IMR-90 (cell line): Measurements from ENCODE around the gene MOCOS. TPM values are rescaled to one million over a fixed set of nuclear protein-coding genes. Genes with fewer than 3 reads are reported as not detected.
"Not testable (repeated sequence)": the region's sequence is repeated elsewhere in the genome, so short reads cannot be mapped to it uniquely, and the experiment has no call there.

Experiments
- ATAC-seq: fragments of 200-7000 bp; cut with Tn5 transposase; 2 replicates; pipeline ENCODE4 v1.9.1; 2020; ENCODE audit warnings: low read depth, mild to moderate bottlenecking, moderate library complexity
- BruUV-seq: library from RNA; stranded (reverse); fragments of 400-500 nt; replicated peaks from 2 replicates; lab custom pipeline; 2021; lab: Mats Ljungman, UMichigan
- CTCF ChIA-PET: fragments of 300-600 bp; formaldehyde crosslinking; extraction: SDS; loops from one replicate; lab custom pipeline; 2021; ENCODE audit warnings: antibody characterized with exemption; lab: Yijun Ruan, JAX
- POLR2A ChIA-PET: fragments of 300-600 bp; sonication (Branson Sonifier 250); formaldehyde crosslinking; loops from one replicate; lab custom pipeline; 2022; ENCODE audit warnings: antibody characterized with exemption; ENCODE audit not compliant: unreplicated experiment; lab: Charles Lee
- DNase-seq: peaks from one replicate; pipeline ENCODE4 v3.0.0; 2013
- H2AFZ ChIP-seq: replicated peaks from 2 replicates; pipeline ENCODE3; 2013; ENCODE audit warnings: low read length, mild to moderate bottlenecking; ENCODE audit not compliant: poor library complexity
- H2AK5ac ChIP-seq: 2 replicates; pipeline ENCODE4 v1.6.1; 2013; ENCODE audit warnings: low read depth, low read length, inconsistent platforms
- H2AK9ac ChIP-seq: replicated peaks from 2 replicates; pipeline ENCODE3; 2013; ENCODE audit warnings: mild to moderate bottlenecking, low read depth, low read length, moderate library complexity; ENCODE audit not compliant: poor library complexity
- H2BK120ac ChIP-seq: 2 replicates; pipeline ENCODE4 v1.6.1; 2013; ENCODE audit warnings: low read depth, low read length, inconsistent platforms
- H2BK15ac ChIP-seq: 3 replicates; pipeline ENCODE4 v1.6.1; 2013; ENCODE audit warnings: low read depth, low read length, inconsistent platforms
- H2BK20ac ChIP-seq: 2 replicates; pipeline ENCODE4 v1.6.1; 2013; ENCODE audit warnings: low read depth, mild to moderate bottlenecking, inconsistent platforms, low read length, moderate library complexity
- H2BK5ac ChIP-seq: 2 replicates; pipeline ENCODE4 v1.6.1; 2013; ENCODE audit warnings: mild to moderate bottlenecking, low read depth, low read length, inconsistent platforms; ENCODE audit not compliant: poor library complexity, severe bottlenecking
- H3K14ac ChIP-seq: replicated peaks from 2 replicates; pipeline ENCODE4 v1.6.1; 2013; ENCODE audit warnings: low read depth, low read length, inconsistent platforms
- H3K18ac ChIP-seq: 2 replicates; pipeline ENCODE4 v1.6.1; 2013; ENCODE audit warnings: low read depth, low read length, control low read depth
- H3K23ac ChIP-seq: 2 replicates; pipeline ENCODE4 v1.6.1; 2013; ENCODE audit warnings: low read depth, low read length, inconsistent platforms
- H3K27ac ChIP-seq: 2 replicates; pipeline ENCODE4 v1.5.1; 2013; ENCODE audit warnings: mild to moderate bottlenecking, control low read depth, low read length; ENCODE audit not compliant: insufficient read depth
- H3K27me3 ChIP-seq: 2 replicates; pipeline ENCODE4 v1.6.1; 2013; ENCODE audit warnings: low read length; ENCODE audit not compliant: control insufficient read depth, insufficient read depth
- H3K36me3 ChIP-seq: 2 replicates; pipeline ENCODE4 v1.6.1; 2013; ENCODE audit warnings: low read length, mixed read lengths; ENCODE audit not compliant: control insufficient read depth, insufficient read depth
- H3K4ac ChIP-seq: 2 replicates; pipeline ENCODE4 v1.6.1; 2013; ENCODE audit warnings: low read depth, low read length, inconsistent platforms
- H3K4me1 ChIP-seq: 2 replicates; pipeline ENCODE4 v1.6.1; 2013; ENCODE audit warnings: low read length, mixed read lengths; ENCODE audit not compliant: control insufficient read depth, insufficient read depth
- H3K4me2 ChIP-seq: 2 replicates; pipeline ENCODE4 v1.6.1; 2013; ENCODE audit warnings: low read depth, mild to moderate bottlenecking, control low read depth, low read length, moderate library complexity
- H3K4me3 ChIP-seq: 2 replicates; pipeline ENCODE4 v1.5.1; 2013; ENCODE audit warnings: low read depth, mild to moderate bottlenecking, control low read depth, low read length, moderate library complexity; ENCODE audit not compliant: insufficient read depth
- H3K56ac ChIP-seq: 2 replicates; pipeline ENCODE4 v1.6.1; 2013; ENCODE audit warnings: low read length, inconsistent platforms; ENCODE audit not compliant: insufficient read depth; ENCODE audit errors: extremely low read depth
- H3K79me1 ChIP-seq, 2 experiments: 2 replicates each; pipeline ENCODE4 v1.6.1; 2013; ENCODE audit warnings: low read length in 2 of 2, inconsistent platforms in 1 of 2, low read depth in 1 of 2
- H3K9ac ChIP-seq: 2 replicates; pipeline ENCODE4 v1.6.1; 2013; ENCODE audit warnings: low read depth, low read length, control low read depth
- H3K9me1 ChIP-seq: 2 replicates; pipeline ENCODE4 v1.6.1; 2013; ENCODE audit warnings: low read length, inconsistent platforms; ENCODE audit not compliant: insufficient read depth
- H3K9me3 ChIP-seq: 2 replicates; pipeline ENCODE4 v1.6.1; 2013; ENCODE audit warnings: low read length; ENCODE audit not compliant: control insufficient read depth, insufficient read depth
- H4K20me1 ChIP-seq: 2 replicates; pipeline ENCODE4 v1.6.1; 2013; ENCODE audit warnings: low read length, inconsistent platforms; ENCODE audit not compliant: insufficient read depth
- H4K5ac ChIP-seq: 2 replicates; pipeline ENCODE4 v1.6.1; 2013; ENCODE audit warnings: mild to moderate bottlenecking, low read depth, low read length, control low read depth
- H4K8ac ChIP-seq, 2 experiments: 2 replicates each; pipeline ENCODE4 v1.6.1; 2013; ENCODE audit warnings: low read depth in 2 of 2, low read length in 2 of 2, control low read depth in 1 of 2, inconsistent platforms in 1 of 2
- H4K91ac ChIP-seq: 2 replicates; pipeline ENCODE4 v1.6.1; 2013; ENCODE audit warnings: low read depth, low read length, inconsistent platforms; ENCODE audit not compliant: insufficient read depth
- BHLHE40 ChIP-seq: fragments of 150-350 bp; IDR thresholded peaks from 2 replicates; pipeline ENCODE4 v1.6.1; 2016; ENCODE audit warnings: mild to moderate bottlenecking, low read depth, low read length
- CHD1 ChIP-seq: IDR thresholded peaks from 2 replicates; pipeline ENCODE4 v1.6.1; 2012; ENCODE audit warnings: low read depth, low read length, improper control_type of control experiment
- MAFK ChIP-seq: IDR thresholded peaks from 2 replicates; pipeline ENCODE4 v1.6.1; 2012; ENCODE audit warnings: low read depth, low read length, improper control_type of control experiment
- RAD21 ChIP-seq: IDR thresholded peaks from 2 replicates; pipeline ENCODE4 v1.6.1; 2012; ENCODE audit warnings: low read length, improper control_type of control experiment
- WGBS, 2 experiments: methylation state at CpG; one replicate each; pipeline versions ENCODE4 v1.1.5 to v1.1.7; 2013; ENCODE audit warnings: missing lambda C conversion rate in 2 of 2; ENCODE audit not compliant: insufficient read length in 1 of 2; ENCODE audit errors: extremely low coverage in 2 of 2; 5-methylcytosine and 5-hydroxymethylcytosine counted together
- dilution Hi-C: fragments of 300-500 bp; cut with HindIII; formaldehyde crosslinking; loops from one replicate; pipeline ENCODE4 v1.14.3; 2018; ENCODE audit warnings: low sequenced_read_pairs; ENCODE audit not compliant: unreplicated experiment
- in situ Hi-C: fragments of 300-500 bp; cut with MboI; formaldehyde crosslinking; loops from 3 replicates; pipeline ENCODE4 v1.14.3; 2019; ENCODE audit warnings: low sequenced_read_pairs, inconsistent platforms, mixed read lengths
- intact Hi-C: fragments of 100-400 bp; cut with micrococcal nuclease; formaldehyde crosslinking; loops from 2 replicates; pipeline ENCODE4 v1.10.0; 2022
- polyA plus RNA-seq, 3 experiments: library from polyadenylated mRNA; depleted of rRNA; stranded (reverse); fragments of >200 nt; gene quantifications; 2 replicates each; pipeline ENCODE4 v1.2.3, GENCODE V29; 2012; ENCODE audit warnings: low replicate concordance in 1 of 3
- total RNA-seq: library from RNA; depleted of rRNA; stranded (reverse); fragments of >200 nt; gene quantifications from 2 replicates; pipeline ENCODE4 v1.2.3, GENCODE V29; 2012

MOCOS gene
- total and polyA plus RNA-seq, 2 of the 4 experiments (the other 2 are of a cell fraction) = 1.1 to 2.2 TPM

GRCh38 chr18:36229188-36229587 is 41.9 kb downstream of the MOCOS start:
- H3K27me3 ChIP-seq = no peaks in the 10 kb centered on the region
- intact Hi-C loops (no loop called here), in situ Hi-C loops (no loop called here), dilution Hi-C loops (no loop called here)
- WGBS, 2 experiments = no CpG with 5 or more reads among the region's 1 CpG
- peaks cover 7% of the 10 kb centered on the region for H3K9me3 ChIP-seq
- no peak overlapping the region for H4K91ac ChIP-seq
- no peak overlapping the region for H4K8ac ChIP-seq
- no peak overlapping the region for H3K4me2 ChIP-seq
- H3K4ac ChIP-seq = no peak overlapping the region
- H2AK9ac ChIP-seq = no peak overlapping the region
- H3K14ac ChIP-seq = no peak overlapping the region
- ATAC-seq (no peak), DNase-seq (no peak)
- no peak overlapping the region for H3K56ac ChIP-seq
- no TSS peak for BruUV-seq
- H3K18ac ChIP-seq = no peak overlapping the region
- H3K27ac ChIP-seq = no peak overlapping the region
- H2BK120ac ChIP-seq = no peak overlapping the region
- H2BK15ac ChIP-seq = no peak overlapping the region
- H3K36me3 ChIP-seq = peaks cover 3% of the 10 kb centered on the region
- no peak overlapping the region for H2BK20ac ChIP-seq
- POLR2A ChIA-PET = no interaction called here
- H3K4me1 ChIP-seq = no peaks in the 10 kb centered on the region
- CTCF ChIA-PET = no interaction called here
- TF ChIP-seq CHD1 = no peak
- TF ChIP-seq BHLHE40 = no peak
- TF ChIP-seq RAD21 = no peak
- no peak for TF ChIP-seq MAFK
- no peaks in the 10 kb centered on the region for H3K79me1 ChIP-seq
- H4K5ac ChIP-seq = no peak overlapping the region
- H2BK5ac ChIP-seq = no peak overlapping the region
- H3K9ac ChIP-seq = no peak overlapping the region
- H4K20me1 ChIP-seq = no peaks in the 10 kb centered on the region
- H2AFZ ChIP-seq = no peak overlapping the region
- H3K23ac ChIP-seq = no peak overlapping the region
- no peaks in the 10 kb centered on the region for H3K9me1 ChIP-seq
- no peak overlapping the region for H2AK5ac ChIP-seq
- H3K4me3 ChIP-seq = no peak overlapping the region

GRCh38 chr18:36240510-36240909 is 53.2 kb downstream of the MOCOS start:
- H3K27ac ChIP-seq, H2AFZ ChIP-seq, H4K20me1 ChIP-seq, H2BK15ac ChIP-seq, H3K36me3 ChIP-seq, H2AK5ac ChIP-seq, intact Hi-C loops, H3K9me3 ChIP-seq, H3K14ac ChIP-seq, H2BK20ac ChIP-seq, ATAC-seq, H4K8ac ChIP-seq, H4K91ac ChIP-seq, CTCF ChIA-PET, H4K5ac ChIP-seq, DNase-seq, H3K27me3 ChIP-seq, H3K23ac ChIP-seq, BruUV-seq, H3K79me1 ChIP-seq, H3K4me2 ChIP-seq, POLR2A ChIA-PET, H3K56ac ChIP-seq, H3K4me1 ChIP-seq, H3K4me3 ChIP-seq, H3K4ac ChIP-seq, dilution Hi-C loops, in situ Hi-C loops, H2AK9ac ChIP-seq, H3K9ac ChIP-seq, H2BK5ac ChIP-seq, H3K18ac ChIP-seq, H2BK120ac ChIP-seq, H3K9me1 ChIP-seq: not testable (repeated sequence)
- WGBS, 2 experiments = no CpG with 5 or more reads among the region's 15 CpGs
